Activated CD8-positive, alpha-beta memory T cell treated with anti-CD3 and anti-CD28 coated beads for 36 hours (primary cell): ENCODE results near the gene SELENOM. TPM values are rescaled to one million over a fixed set of nuclear protein-coding genes. Genes with fewer than 3 reads are reported as not detected.
"Not testable (repeated sequence)": the region's sequence is repeated elsewhere in the genome, so short reads cannot be mapped to it uniquely, and the experiment has no call there.

ENCODE experiments used
- CTCF ChIA-PET: fragments of 350-600 bp; sonication (Branson Sonifier 250); formaldehyde crosslinking; loops from one replicate; lab custom pipeline; 2021; ENCODE audit warnings: antibody characterized with exemption; lab: Charles Lee
- POLR2A ChIA-PET: fragments of 350-600 bp; sonication (Branson Sonifier 250); formaldehyde crosslinking; loops from one replicate; lab custom pipeline; 2021; ENCODE audit warnings: antibody characterized with exemption; lab: Charles Lee
- total RNA-seq, 2 experiments: library from RNA; stranded (reverse); gene quantifications; one replicate each; pipeline ENCODE4 v1.2.3, GENCODE V29; 2021

Gene SELENOM
- total RNA-seq, 2 experiments from 2014 or later: 7.4 to 8.0 TPM

- ChIA-PET POLR2A (no interaction called here), CTCF (no interaction called here)
Measured at GRCh38 chr22:31097941-31098631, 9.3 kb downstream of the SELENOM start.

GRCh38 chr22:31097539-31097938 lies 9.8 kb downstream of the SELENOM start:
- POLR2A ChIA-PET, CTCF ChIA-PET: not testable (repeated sequence)

GRCh38 chr22:31096657-31097279 lies 10.6 kb downstream of the SELENOM start:
- POLR2A ChIA-PET: no interaction called here
- CTCF ChIA-PET: no interaction called here

- POLR2A ChIA-PET: interaction anchor here (0.6 kb wide), 1 partner anchor 441 kb away, joined by 3 read pairs; no protein-coding TSS in a partner anchor
Measured at GRCh38 chr22:31095637-31096249, 11.6 kb downstream of the SELENOM start.

GRCh38 chr22:31094741-31095140 lies 12.6 kb downstream of the SELENOM start:
- ChIA-PET POLR2A (no interaction called here), CTCF (no interaction called here)

More at GRCh38 chr22:31095637-31096249, 11.6 kb downstream of the SELENOM start:
- CTCF ChIA-PET: interaction anchor here (0.9 kb wide), 1 partner anchor 10 kb away, joined by 3 read pairs; no protein-coding TSS in a partner anchor

GRCh38 chr22:31094021-31094551 lies 13.3 kb downstream of the SELENOM start:
- POLR2A ChIA-PET: no interaction called here

GRCh38 chr22:31093086-31093850 lies 14.1 kb downstream of the SELENOM start:
- ChIA-PET CTCF (no interaction called here), POLR2A (no interaction called here)

More at GRCh38 chr22:31094021-31094551, 13.3 kb downstream of the SELENOM start:
- CTCF ChIA-PET: no interaction called here

- ChIA-PET CTCF (no interaction called here), POLR2A (no interaction called here)
Measured at GRCh38 chr22:31092161-31092560, 15.2 kb downstream of the SELENOM start.

- POLR2A ChIA-PET: no interaction called here
- CTCF ChIA-PET: interaction anchor here (0.7 kb wide), 1 partner anchor 202 kb away, joined by 4 read pairs; no protein-coding TSS in a partner anchor
Measured at GRCh38 chr22:31091106-31091975, 16.0 kb downstream of the SELENOM start.

GRCh38 chr22:31090217-31091085 lies 16.9 kb downstream of the SELENOM start:
- ChIA-PET CTCF (interaction anchor here (0.7 kb wide), 1 partner anchor 203 kb away, joined by 4 read pairs; no protein-coding TSS in a partner anchor), POLR2A (no interaction called here)

- ChIA-PET CTCF (interaction anchor here (1.0 to 1.1 kb wide), 2 partner anchors 15 to 22 kb away, joined by 3 read pairs; no protein-coding TSS in a partner anchor), POLR2A (no interaction called here)
Measured at GRCh38 chr22:31089160-31090100, 17.9 kb downstream of the SELENOM start.

- ChIA-PET CTCF (interaction anchor here (0.6 to 1.1 kb wide), 2 partner anchors 21 to 197 kb away, joined by 3 read pairs; no protein-coding TSS in a partner anchor), POLR2A (interaction anchor here (0.5 kb wide), 1 partner anchor 120 kb away, joined by 3 read pairs; the partner anchor contains the start of genes MORC2 and TUG1)
Measured at GRCh38 chr22:31088233-31088986, 19.0 kb downstream of the SELENOM start.

GRCh38 chr22:31087744-31088215 lies 19.6 kb downstream of the SELENOM start:
- ChIA-PET POLR2A (no interaction called here), CTCF (interaction anchor here (0.6 kb wide), 1 partner anchor 196 kb away, joined by 3 read pairs; no protein-coding TSS in a partner anchor)

GRCh38 chr22:31086703-31087330 lies 20.6 kb downstream of the SELENOM start:
- CTCF ChIA-PET: interaction anchor here (0.9 to 2.3 kb wide), 2 partner anchors 18 to 21 kb away, joined by 3 to 11 read pairs; partner anchors contain the start of gene SELENOM
- POLR2A ChIA-PET: no interaction called here
